Left colon (tissue), 2 donors: ENCODE results near the gene EXOC4. TPM values are rescaled to one million over a fixed set of nuclear protein-coding genes. Genes with fewer than 3 reads are reported as not detected.

Experiments
- ATAC-seq: fragments of 200-7000 bp; cut with Tn5 transposase; one replicate; pipeline ENCODE4 v1.9.1; 2020; ENCODE audit warnings: mild to moderate bottlenecking, moderate library complexity
- DNase-seq, 2 donors: peaks; one replicate each; pipeline ENCODE4 v3.0.0-alpha.2; 2020
- intact Hi-C, 2 donors: fragments of 100-400 bp; cut with DNase I in 1 of 2; cut with micrococcal nuclease in 1 of 2; formaldehyde crosslinking; loops; one replicate each; pipeline versions ENCODE4 v1.11.2 to v1.14.0; 2022; cut with DNase I, micrococcal nuclease
- total RNA-seq, 2 donors: library from RNA; stranded (reverse); fragmentation: NEBNext Ultra II Directional; extraction: Animal tissue kit (Norgen Biotek cat#: 25700); gene quantifications; one replicate each; pipeline ENCODE4 v1.2.1, GENCODE V29; 2021
- donor health status: DM: no; HTN: no; CAD: no.
- donor health status: DM: yes; HTN: yes; CAD: no.

The EXOC4 gene
- total RNA-seq, 2 donors from 2014 or later = 78.8 to 85.4 TPM

- DNase-seq = no peak
- intact Hi-C loops = no loop called here
- ATAC-seq = no peak
Measured at GRCh38 chr7:133668296-133669060, 415.6 kb downstream of the EXOC4 start.

GRCh38 chr7:133669061-133669455, 416.2 kb downstream of the EXOC4 start:
- ATAC-seq = no peak
- intact Hi-C loops = no loop called here
- DNase-seq = no peak

DNA sequence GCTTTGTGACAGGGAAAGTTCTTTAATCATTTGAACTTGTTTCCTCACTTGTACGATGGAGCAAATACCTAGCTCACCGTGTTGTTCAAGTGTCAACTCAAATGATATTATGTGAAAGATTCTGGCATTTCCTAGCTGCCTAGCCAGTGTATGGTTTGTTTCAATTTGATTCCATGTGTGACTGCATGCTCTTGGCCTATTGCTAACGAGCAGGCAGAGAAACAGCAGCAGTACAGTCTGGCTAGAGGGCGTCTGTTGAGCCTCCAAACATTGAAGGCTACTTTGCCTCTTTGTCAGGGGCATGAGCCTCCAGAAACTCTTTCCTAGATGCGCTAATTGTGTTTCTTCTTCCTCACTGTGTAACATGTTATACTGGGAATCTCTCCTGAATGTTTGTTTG, 417.4 kb downstream of the EXOC4 start:
- ATAC-seq (no peak), DNase-seq (no peak)
- intact Hi-C loops = no loop called here

DNA sequence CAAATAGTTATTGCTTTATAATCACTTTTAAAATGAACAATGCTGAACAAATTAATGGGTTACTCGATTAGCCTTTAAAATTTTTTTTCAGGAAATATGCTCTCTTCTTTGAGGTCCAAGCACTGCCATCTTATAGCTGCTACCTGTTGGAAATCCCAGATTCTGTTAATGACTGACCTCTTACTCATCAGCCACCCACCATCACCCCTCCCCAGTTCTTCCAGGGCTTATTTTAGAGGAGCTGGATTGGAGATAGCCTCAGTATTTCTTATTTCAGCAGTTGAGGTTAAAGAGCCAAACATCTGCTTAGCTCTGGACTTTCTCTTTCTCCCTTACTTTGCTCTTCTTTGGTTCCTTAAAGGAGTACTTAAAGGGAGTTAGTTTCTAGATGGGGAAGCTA, 420.0 kb downstream of the EXOC4 start:
- ATAC-seq = no peak
- DNase-seq = no peak
- intact Hi-C loops = no loop called here

- ATAC-seq (no peak), DNase-seq (no peak)
- intact Hi-C loops = no loop called here
Measured at GRCh38 chr7:133674079-133674763, 421.3 kb downstream of the EXOC4 start.

DNA sequence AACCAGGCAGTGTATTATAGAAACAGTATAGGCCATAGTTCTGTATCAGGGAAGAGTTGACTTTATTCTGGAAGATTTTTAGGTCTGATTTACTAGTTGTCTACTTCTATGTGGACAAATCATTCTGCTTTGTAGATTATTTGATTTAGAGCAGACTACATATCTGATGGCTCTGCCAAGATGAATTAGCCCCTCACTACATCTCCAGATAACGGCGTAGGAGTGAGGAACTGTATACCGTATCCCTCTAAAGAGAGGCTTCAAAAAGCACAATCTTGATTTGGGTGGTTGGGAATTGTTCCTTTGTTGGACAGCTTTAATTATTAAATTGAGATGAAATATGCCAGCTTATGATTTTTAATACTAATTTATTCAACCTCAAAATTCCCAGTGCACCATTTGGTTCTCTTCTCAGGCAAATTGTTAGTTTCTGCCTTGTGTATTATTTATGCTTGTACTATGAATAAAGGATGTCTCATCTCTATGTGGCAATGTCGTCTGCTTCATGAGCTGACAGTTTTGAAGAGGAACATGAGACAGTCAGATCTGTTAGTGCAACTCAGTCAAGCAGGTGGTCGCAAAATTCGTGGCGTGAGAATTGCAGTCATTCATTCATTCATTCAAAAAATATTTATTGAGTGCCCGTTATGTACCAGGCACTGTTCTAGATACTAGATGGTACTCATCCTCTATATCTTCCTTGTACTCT, 422.8 kb downstream of the EXOC4 start:
- no peak for DNase-seq
- intact Hi-C loops = no loop called here
- no peak for ATAC-seq

DNA sequence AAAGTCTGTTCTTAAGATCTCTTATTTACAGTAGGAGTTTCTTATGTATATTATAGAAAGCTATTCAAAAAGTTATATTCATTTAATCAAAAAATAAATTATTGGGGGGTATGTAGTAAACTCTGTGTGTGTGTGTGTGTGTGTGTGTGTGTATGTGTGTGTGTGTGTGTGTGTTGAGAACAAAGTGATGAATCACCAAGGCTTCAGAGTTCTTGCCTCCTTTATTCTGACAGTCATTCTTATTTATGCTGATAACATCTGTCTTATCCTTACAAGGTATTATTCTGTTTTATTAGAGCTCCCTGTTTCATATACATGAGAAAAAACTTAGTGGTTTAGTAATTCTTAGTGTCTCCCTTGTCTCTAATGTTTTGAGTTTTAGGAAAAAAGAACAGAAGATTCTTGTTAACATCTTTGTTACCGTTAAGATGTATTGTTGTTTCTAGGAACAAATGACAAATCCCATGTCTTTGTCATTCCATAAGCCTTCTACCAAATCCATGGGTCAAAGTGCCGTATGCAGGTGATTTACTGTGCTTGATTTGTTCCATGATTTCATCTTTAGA, 424.0 kb downstream of the EXOC4 start:
- intact Hi-C loops = no loop called here
- ATAC-seq = no peak

DNA sequence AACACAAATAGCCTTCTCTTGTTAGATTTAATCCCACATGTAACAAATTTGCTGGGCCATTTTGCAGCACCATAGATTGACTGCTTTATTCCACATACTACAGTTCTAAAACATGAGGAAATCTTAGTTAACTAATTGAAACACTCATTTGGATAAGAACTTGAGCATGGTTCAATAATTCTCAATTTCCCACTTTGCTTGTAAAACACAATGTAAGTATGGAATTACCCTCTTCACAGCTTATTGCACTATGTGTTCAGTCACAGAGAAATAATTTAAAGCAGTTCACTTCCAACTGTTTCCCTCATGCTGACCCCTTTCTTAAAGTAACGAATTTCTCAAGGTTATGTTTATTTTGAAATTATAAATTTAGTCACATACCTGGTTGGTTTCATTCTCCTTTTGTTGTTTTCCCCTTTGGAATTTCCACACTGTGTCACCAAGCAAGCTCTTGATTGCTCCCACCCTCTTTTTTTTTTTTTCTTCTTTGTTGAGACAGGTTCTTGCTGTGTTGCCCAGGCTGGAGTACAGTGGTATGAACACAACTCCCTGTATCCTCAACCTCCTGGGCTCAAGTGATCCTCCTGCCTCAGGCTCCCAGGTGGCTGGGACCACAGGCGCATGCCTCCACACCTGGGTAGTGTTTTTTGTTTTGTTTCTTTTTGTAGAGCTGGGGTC, 425.4 kb downstream of the EXOC4 start:
- ATAC-seq (no peak), DNase-seq (no peak)
- intact Hi-C loops = no loop called here

More for the DNA sequence above, 424.0 kb downstream of the EXOC4 start:
- DNase-seq = no peak

GRCh38 chr7:133679977-133680376, 427.1 kb downstream of the EXOC4 start:
- ATAC-seq = no peak
- intact Hi-C loops = no loop called here
- no peak for DNase-seq

DNA sequence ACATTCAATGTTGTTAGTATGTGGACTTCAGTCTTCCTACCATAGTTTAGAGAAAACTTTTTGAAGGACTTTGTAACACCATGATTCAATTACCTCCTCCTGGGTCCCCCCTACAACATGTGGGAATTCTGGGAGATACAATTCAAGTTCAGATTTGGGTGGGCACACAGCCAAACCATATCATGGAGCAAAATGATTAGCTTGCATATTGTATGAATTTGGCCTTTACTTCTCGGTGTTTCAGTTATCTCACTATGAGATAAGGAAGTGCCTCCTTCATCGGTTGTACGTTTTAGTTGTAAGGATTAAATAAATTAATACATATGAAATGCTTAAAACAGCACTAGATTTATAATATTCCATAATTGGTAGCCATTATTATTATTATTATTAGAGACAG, 428.7 kb downstream of the EXOC4 start:
- intact Hi-C loops = no loop called here
- ATAC-seq (no peak), DNase-seq (no peak)

DNA sequence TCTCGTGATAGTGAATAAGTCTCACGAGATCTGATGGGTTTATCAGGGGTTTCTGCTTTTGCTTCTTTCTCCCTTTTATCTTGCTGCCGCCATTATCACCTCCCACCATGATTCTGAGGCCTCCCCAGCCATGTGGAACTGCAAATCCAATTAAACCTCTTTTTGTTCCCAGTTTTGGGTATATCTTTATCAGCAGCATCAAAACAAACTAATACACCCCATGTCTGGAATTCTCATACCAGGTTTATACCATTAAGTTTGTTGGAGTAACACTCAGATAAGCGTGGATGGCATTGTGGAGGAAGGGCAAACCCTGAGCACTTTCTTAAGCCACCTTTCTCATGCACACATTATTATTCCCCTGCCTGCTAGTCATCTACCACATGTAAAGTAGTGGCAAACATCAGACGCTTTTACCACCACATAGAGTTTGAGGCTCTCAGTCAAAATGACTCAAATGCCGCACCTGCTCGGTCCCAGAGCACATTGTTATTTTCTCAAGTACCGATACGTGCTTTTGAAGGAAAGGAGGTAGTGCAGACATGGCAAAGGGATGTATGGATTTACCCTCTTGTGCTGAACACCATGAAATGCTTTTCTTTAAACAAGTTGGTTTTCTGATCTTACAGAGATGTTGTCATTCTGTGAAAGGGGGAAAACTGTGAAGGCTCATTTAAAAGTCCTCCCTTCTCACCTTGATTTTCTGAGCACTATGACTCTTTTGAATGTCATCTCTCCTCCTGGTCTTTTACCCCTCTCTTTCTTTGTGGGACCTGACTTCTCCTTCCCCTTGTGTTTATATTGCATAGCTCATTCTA, 429.7 kb downstream of the EXOC4 start:
- no peak for ATAC-seq
- DNase-seq = no peak
- intact Hi-C loops = no loop called here

- ATAC-seq (no peak), DNase-seq (no peak)
- intact Hi-C loops = no loop called here
Measured at GRCh38 chr7:133683182-133683454, 430.2 kb downstream of the EXOC4 start.

DNA sequence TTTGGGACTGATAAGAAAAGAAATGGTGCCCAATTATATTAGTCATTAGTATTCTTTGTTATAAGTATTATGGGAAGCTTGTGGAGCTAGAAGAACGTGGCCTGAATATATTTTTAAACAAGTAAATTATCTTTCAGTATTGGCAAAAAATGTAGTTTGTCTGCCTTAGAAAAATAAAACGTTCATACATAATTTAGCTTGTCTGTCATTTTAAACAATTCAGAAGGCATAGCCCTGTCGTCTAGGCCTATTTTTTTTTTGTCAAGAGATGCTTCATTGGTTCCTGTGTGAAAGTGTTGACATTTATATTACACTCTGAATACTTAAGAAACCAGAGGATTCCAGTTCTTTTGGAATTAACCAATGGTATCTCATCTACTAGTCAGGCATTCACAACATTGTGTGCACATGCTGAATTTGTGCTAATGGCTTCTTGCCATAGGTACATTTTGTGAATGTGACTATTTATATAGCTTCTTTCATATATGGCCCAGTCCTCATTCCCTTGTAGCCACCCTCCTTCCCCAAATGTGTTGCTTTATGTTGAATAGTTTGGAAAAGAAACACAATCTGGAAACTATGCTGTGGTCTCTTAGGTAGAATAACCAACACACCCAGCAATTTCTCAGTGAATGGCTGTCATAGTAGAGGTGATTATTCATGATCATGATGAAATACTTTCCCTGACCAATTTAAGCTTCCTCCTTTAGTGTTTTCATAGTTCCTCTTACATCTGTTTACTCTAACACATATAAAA, 435.8 kb downstream of the EXOC4 start:
- intact Hi-C loops = no loop called here
- no peak for DNase-seq
- ATAC-seq = peak; percentile 84

DNA sequence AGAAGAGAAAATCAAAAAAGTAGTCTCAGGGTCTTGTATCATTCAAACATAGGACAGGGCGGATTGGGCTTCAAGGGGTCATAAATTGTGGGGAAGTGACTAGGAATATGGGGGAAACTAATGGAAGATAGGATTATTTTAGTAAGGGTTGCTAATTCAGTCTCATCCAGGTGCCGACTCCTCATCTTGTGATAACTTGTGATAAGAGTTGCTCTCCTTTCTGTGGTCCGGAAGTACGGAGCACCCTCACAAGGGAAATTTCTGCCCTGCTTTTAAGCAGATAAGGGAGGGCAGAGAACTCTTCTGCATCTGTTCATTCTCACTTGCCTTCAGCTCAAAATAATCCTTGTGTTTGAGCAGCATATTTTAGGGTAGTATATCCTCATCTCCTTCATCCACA, 437.9 kb downstream of the EXOC4 start:
- intact Hi-C loops = no loop called here
- DNase-seq (no peak), ATAC-seq (no peak)

GRCh38 chr7:133691727-133692610, 439.1 kb downstream of the EXOC4 start:
- intact Hi-C loops = no loop called here
- no peak for DNase-seq
- no peak for ATAC-seq

DNA sequence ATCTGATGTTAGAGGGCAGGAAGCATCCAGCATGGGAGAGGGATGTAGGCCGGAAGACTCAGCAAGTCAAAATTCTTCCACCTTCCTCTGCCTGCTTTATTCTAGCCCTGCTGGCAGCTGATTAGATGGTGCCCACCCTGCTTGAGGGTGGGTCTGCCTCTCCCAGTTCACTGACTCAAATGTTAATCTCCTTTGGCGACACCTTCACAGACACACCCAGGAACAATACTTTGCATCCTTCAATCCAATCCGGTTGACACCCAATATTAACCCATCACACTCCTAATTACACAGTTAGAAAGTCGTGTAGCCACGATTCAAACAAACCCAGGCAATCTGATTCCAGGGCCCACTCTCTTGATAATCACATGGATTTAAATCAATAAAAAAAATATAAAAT, 440.4 kb downstream of the EXOC4 start:
- no peak for ATAC-seq
- intact Hi-C loops = no loop called here
- no peak for DNase-seq

DNA sequence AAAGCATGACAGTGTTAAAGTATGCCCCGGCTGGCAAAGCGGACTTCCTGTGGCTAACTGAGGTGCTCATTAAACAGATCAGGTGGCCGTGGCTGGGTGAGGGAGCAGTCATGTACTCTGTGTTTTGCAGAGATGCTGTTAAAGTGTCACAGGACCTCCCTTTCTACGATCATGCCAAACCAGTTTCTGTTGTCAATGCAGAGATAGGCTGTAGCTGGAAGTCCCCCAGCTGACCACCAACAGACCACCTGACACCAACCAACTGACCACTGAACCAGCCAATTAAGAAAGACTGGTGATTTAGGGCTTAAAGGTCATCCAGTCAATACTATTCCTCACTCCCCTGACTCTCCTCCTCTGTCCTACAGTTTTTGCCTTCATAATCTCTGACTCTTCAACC, 443.2 kb downstream of the EXOC4 start:
- DNase-seq = no peak
- intact Hi-C loops = no loop called here
- no peak for ATAC-seq
